Measurements from ENCODE around the gene INPP5K. TPM values are rescaled to one million over a fixed set of nuclear protein-coding genes. Genes with fewer than 3 reads are reported as not detected.
A peak's percentile ranks its signal among the peaks of the same experiment; 100 is the strongest.

The INPP5K gene
- total and polyA plus RNA-seq, 10 of the 15 experiments (the other 5 are each of a cell fraction or from before 2014, with no cell fraction given): 0.58 to 41.2 (median 23.3) TPM

- TF ChIP-seq E2F8 (IDR thresholded peaks at IDR 0.05; ENCODE audit: low read depth, partially characterized antibody) (no peak), NFIC (IDR thresholded peaks at IDR 0.05; ENCODE audit: low read depth, low read length) (no peak), RAD21 (IDR thresholded peaks at IDR 0.05; ENCODE audit: insufficient read depth, low read depth, low read length) (peak; percentile 34), REST (IDR thresholded peaks at IDR 0.05; ENCODE audit: low read depth, low read length) (no peak), ZBTB4 (CRISPR knock-in tag; IDR thresholded peaks at IDR 0.05) (no peak), WRNIP1 (IDR thresholded peaks at IDR 0.05; ENCODE audit: borderline replicate concordance, low read depth, low read length) (no peak), SIN3A (IDR thresholded peaks at IDR 0.05; ENCODE audit: low read depth, low read length) (no peak), ASH2L (IDR thresholded peaks at IDR 0.05; ENCODE audit: borderline replicate concordance, low read depth) (no peak), RUNX3 (IDR thresholded peaks at IDR 0.05; ENCODE audit: low read length) (peak; percentile 63), ELK1 (IDR thresholded peaks at IDR 0.05; ENCODE audit: low read depth, low read length) (no peak), USF1 (IDR thresholded peaks at IDR 0.05; ENCODE audit: borderline replicate concordance, extremely low read length, insufficient read depth, low read depth, low read length) (no peak), E2F4 (IDR thresholded peaks at IDR 0.05; ENCODE audit: low read depth, low read length) (no peak), ZNF622 (IDR thresholded peaks at IDR 0.05) (no peak), RELA (IDR thresholded peaks at IDR 0.05; ENCODE audit: borderline replicate concordance, partially characterized antibody) (no peak), SMARCA5 (IDR thresholded peaks at IDR 0.05) (peak; percentile 31; the same call in 1 of the 2 replicates), CEBPB (IDR thresholded peaks at IDR 0.05; ENCODE audit: borderline replicate concordance in 1 of 2, low read depth in 2 of 2, low read length in 2 of 2) (no peak), NRF1 (conservative IDR thresholded peaks at IDR 0.05; ENCODE audit: low read depth, low read length) (no peak)
Observed at GRCh38 chr17:1455291-1455796, 61.1 kb downstream of the INPP5K start (continued).
